H9 (cell line): Measurements from ENCODE around the gene R3HCC1L. TPM values are rescaled to one million over a fixed set of nuclear protein-coding genes. Genes with fewer than 3 reads are reported as not detected.

Experiments used
- DNase-seq: peaks from one replicate; pipeline ENCODE4 v3.0.0-alpha.2; 2017
- H2AFZ ChIP-seq: one replicate; pipeline ENCODE4 v1.6.1; 2013; ENCODE audit warnings: mild to moderate bottlenecking, low read length, control low read depth, moderate library complexity
- H2AK5ac ChIP-seq: 2 replicates; pipeline ENCODE4 v1.6.1; 2013; ENCODE audit warnings: low read length, control low read depth, mixed read lengths; ENCODE audit not compliant: insufficient read length
- H2BK120ac ChIP-seq: one replicate; pipeline ENCODE4 v1.6.1; 2013; ENCODE audit warnings: low read depth, mild to moderate bottlenecking, low read length, control low read depth, inconsistent platforms; ENCODE audit not compliant: poor library complexity, severe bottlenecking
- H2BK12ac ChIP-seq: 2 replicates; pipeline ENCODE4 v1.6.1; 2013; ENCODE audit warnings: low read length, control low read depth, mixed read lengths, low read depth; ENCODE audit not compliant: insufficient read length
- H2BK15ac ChIP-seq: 2 replicates; pipeline ENCODE4 v1.6.1; 2013; ENCODE audit warnings: low read depth, low read length, control low read depth
- H2BK20ac ChIP-seq: one replicate; pipeline ENCODE4 v1.6.1; 2013; ENCODE audit warnings: low read depth, mild to moderate bottlenecking, low read length, control low read depth, inconsistent platforms; ENCODE audit not compliant: poor library complexity, severe bottlenecking
- H2BK5ac ChIP-seq: 2 replicates; pipeline ENCODE4 v1.6.1; 2013; ENCODE audit warnings: low read length, control low read depth, mixed read lengths; ENCODE audit not compliant: insufficient read length
- H3K14ac ChIP-seq: 2 replicates; pipeline ENCODE4 v1.6.1; 2013; ENCODE audit warnings: low read length, control low read depth; ENCODE audit not compliant: insufficient read depth
- H3K18ac ChIP-seq: 2 replicates; pipeline ENCODE4 v1.6.1; 2013; ENCODE audit warnings: low read depth, mild to moderate bottlenecking, mixed read lengths, low read length, control low read depth; ENCODE audit not compliant: insufficient read length
- H3K23ac ChIP-seq: 2 replicates; pipeline ENCODE4 v1.6.1; 2013; ENCODE audit warnings: low read length, control low read depth, mixed read lengths, low read depth; ENCODE audit not compliant: insufficient read length
- H3K23me2 ChIP-seq: 2 replicates; pipeline ENCODE4 v1.6.1; 2013; ENCODE audit warnings: low read depth, mild to moderate bottlenecking, mixed read lengths, low read length, control low read depth; ENCODE audit not compliant: insufficient read length, poor library complexity, severe bottlenecking
- H3K27ac ChIP-seq: 2 replicates; pipeline ENCODE4 v1.5.1; 2013; ENCODE audit warnings: low read length, control low read depth, mixed read lengths, low read depth; ENCODE audit not compliant: insufficient read length
- H3K27me3 ChIP-seq: 2 replicates; pipeline ENCODE4 v1.6.1; 2013; ENCODE audit warnings: low read length, control low read depth, inconsistent platforms; ENCODE audit not compliant: insufficient read depth
- H3K4ac ChIP-seq: 2 replicates; pipeline ENCODE4 v1.6.1; 2013; ENCODE audit warnings: low read depth, mild to moderate bottlenecking, control low read depth, inconsistent platforms, low read length, moderate library complexity
- H3K4me1 ChIP-seq: 2 replicates; pipeline ENCODE4 v1.6.1; 2013; ENCODE audit warnings: low read length, control low read depth, inconsistent platforms; ENCODE audit not compliant: insufficient read depth
- H3K4me2 ChIP-seq: 2 replicates; pipeline ENCODE4 v1.6.1; 2013; ENCODE audit warnings: low read length, control low read depth, mixed read lengths; ENCODE audit not compliant: insufficient read length, insufficient read depth
- H3K56ac ChIP-seq: 2 replicates; pipeline ENCODE4 v1.6.1; 2013; ENCODE audit warnings: low read depth, mild to moderate bottlenecking, mixed read lengths, low read length, control low read depth; ENCODE audit not compliant: insufficient read length
- H3K79me1 ChIP-seq: 2 replicates; pipeline ENCODE4 v1.6.1; 2013; ENCODE audit warnings: low read depth, mild to moderate bottlenecking, moderate library complexity, low read length, control low read depth, inconsistent platforms; ENCODE audit not compliant: insufficient read depth, poor library complexity, severe bottlenecking
- H3K79me2 ChIP-seq: 2 replicates; pipeline ENCODE4 v1.6.1; 2013; ENCODE audit warnings: low read length, control low read depth, inconsistent platforms; ENCODE audit not compliant: insufficient read depth
- H3K9ac ChIP-seq: 2 replicates; pipeline ENCODE4 v1.6.1; 2013; ENCODE audit warnings: low read length, control low read depth, mixed read lengths; ENCODE audit not compliant: insufficient read length; ENCODE audit errors: extremely low read depth
- H3K9me3 ChIP-seq: one replicate; pipeline ENCODE4 v1.6.1; 2013; ENCODE audit warnings: low read depth, low read length, inconsistent platforms; ENCODE audit not compliant: control insufficient read depth
- H3T11ph ChIP-seq: one replicate; pipeline ENCODE4 v1.6.1; 2013; ENCODE audit warnings: mild to moderate bottlenecking, low read length, control low read depth, inconsistent platforms
- H4K20me1 ChIP-seq: one replicate; pipeline ENCODE4 v1.6.1; 2013; ENCODE audit not compliant: control insufficient read depth, insufficient read length, insufficient read depth
- H4K5ac ChIP-seq: 2 replicates; pipeline ENCODE4 v1.6.1; 2013; ENCODE audit warnings: low read depth, mild to moderate bottlenecking, mixed read lengths, low read length, control low read depth; ENCODE audit not compliant: insufficient read length
- H4K8ac ChIP-seq: replicated peaks from 2 replicates; pipeline ENCODE4 v1.6.1; 2013; ENCODE audit warnings: low read length, control low read depth, mixed read lengths, low read depth; ENCODE audit not compliant: insufficient read length
- H4K91ac ChIP-seq: 2 replicates; pipeline ENCODE4 v1.6.1; 2013; ENCODE audit warnings: low read depth, mild to moderate bottlenecking, moderate library complexity, mixed read lengths, low read length, control low read depth; ENCODE audit not compliant: insufficient read length
- H3K27ac Mint-ChIP-seq, 3 experiments: 2 replicates in 2 of 3; 3 replicates in 1 of 3; pipeline ENCODE4 v1.8.0; 2020 to 2021; ENCODE audit warnings: mixed read lengths in 3 of 3, mild to moderate bottlenecking in 1 of 3, moderate library complexity in 1 of 3
- H3K27me3 Mint-ChIP-seq: 2 replicates; pipeline ENCODE4 v1.8.0; 2021; ENCODE audit warnings: low read depth, mild to moderate bottlenecking, moderate library complexity, mixed read lengths
- H3K36me3 Mint-ChIP-seq, 3 experiments: 2 replicates in 2 of 3; 3 replicates in 1 of 3; pipeline ENCODE4 v1.8.0; 2020 to 2021; ENCODE audit warnings: low read depth in 3 of 3, mixed read lengths in 3 of 3; ENCODE audit not compliant: insufficient read depth in 1 of 3
- H3K4me1 Mint-ChIP-seq, 2 experiments: 2 replicates each; pipeline ENCODE4 v1.8.0; 2020; ENCODE audit warnings: mixed read lengths in 2 of 2
- H3K4me3 Mint-ChIP-seq, 2 experiments: 2 replicates in 1 of 2; 3 replicates in 1 of 2; pipeline ENCODE4 v1.8.0; 2020 to 2021; ENCODE audit warnings: mild to moderate bottlenecking in 2 of 2, mixed read lengths in 2 of 2, moderate library complexity in 1 of 2
- H3K9me3 Mint-ChIP-seq, 2 experiments: 2 replicates in 1 of 2; 3 replicates in 1 of 2; pipeline ENCODE4 v1.8.0; 2020; ENCODE audit warnings: mild to moderate bottlenecking in 2 of 2, mixed read lengths in 2 of 2, moderate library complexity in 1 of 2
- WGBS: extraction: QIAGEN DNeasy Blood & Tissue Kit; methylation state at CpG from one replicate; pipeline ENCODE4 v1.1.7; 2013; ENCODE audit warnings: missing lambda C conversion rate, low lambda C conversion rate, mixed read lengths; ENCODE audit not compliant: insufficient read length; ENCODE audit errors: extremely low coverage; 5-methylcytosine and 5-hydroxymethylcytosine counted together
- total RNA-seq: library from RNA; stranded (reverse); gene quantifications from 2 replicates; pipeline ENCODE4 v1.2.1, GENCODE V29; 2021
- TF ChIP-seq, protein P1 (sequence below): fragments of 200-600 bp; sonication (generic); conservative IDR thresholded peaks from 3 replicates; pipeline ENCODE4 v1.8.0; 2021; ENCODE audit warnings: antibody characterized with exemption, mild to moderate bottlenecking

R3HCC1L gene
- total RNA-seq, 1 experiment from 2014 or later, result 18.5 TPM

DNA sequence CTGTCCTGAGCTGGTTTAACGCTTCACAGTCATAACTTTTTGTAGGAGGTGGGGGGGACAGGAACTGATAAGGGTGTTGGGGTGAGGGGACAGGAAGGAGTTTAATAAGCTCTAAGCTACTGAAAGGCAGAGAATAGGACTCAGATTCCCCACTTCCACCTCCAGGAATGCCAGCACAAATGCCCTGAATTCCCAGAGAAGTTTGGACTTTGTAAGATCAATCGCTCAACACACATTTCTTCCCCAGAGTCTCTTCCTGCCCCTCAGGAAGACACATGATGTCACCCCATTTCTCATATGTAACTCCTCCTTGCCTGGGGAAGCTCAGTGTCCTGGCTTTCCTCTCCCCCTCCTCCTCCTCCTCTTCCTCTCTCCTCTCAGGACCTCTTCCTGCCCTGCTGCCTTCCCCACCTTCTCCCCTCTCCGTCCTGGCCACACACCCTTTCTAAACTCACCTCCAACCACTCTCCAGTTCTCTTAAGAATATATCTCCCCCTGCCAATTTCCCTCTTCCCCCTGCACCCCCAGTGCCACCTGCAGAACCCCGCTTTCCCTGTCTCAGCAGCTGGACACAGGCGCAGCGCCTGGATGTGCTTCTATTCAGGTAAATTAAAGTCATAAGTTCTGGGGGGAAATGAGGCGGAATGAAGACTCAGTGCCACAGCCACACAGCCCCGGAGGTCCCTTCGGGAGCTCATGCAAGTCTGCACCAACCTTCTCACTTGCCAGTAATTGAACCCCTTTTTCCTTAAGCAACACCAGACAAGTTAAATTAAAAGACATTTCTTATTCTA lies 138.8 kb downstream of the R3HCC1L start:
- Histone ChIP-seq H3K4me2 (no peak overlapping the region), H3K4me1 (peaks cover 5% of the 10 kb centered on the region; the same call in 1 of the 2 replicates), H3K14ac (no peak overlapping the region), H3K23ac (no peak overlapping the region), H2BK20ac (no peak overlapping the region), H3K18ac (no peak overlapping the region), H4K5ac (no peak overlapping the region), H4K8ac (no peak overlapping the region), H2BK5ac (no peak overlapping the region), H2BK12ac (no peak overlapping the region), H2AK5ac (no peak overlapping the region), H3K27ac (no peak overlapping the region), H2AFZ (no peak overlapping the region), H3K23me2 (no peaks in the 10 kb centered on the region), H3K9me3 (no peaks in the 10 kb centered on the region), H3K79me1 (no peaks in the 10 kb centered on the region), H3K56ac (no peak overlapping the region), H4K91ac (no peak overlapping the region), H3T11ph (no peak overlapping the region), H4K20me1 (no peaks in the 10 kb centered on the region), H2BK15ac (no peak overlapping the region), H2BK120ac (no peak overlapping the region), H3K79me2 (no peaks in the 10 kb centered on the region), H3K9ac (no peak overlapping the region), H3K27me3 (no peaks in the 10 kb centered on the region), H3K4ac (no peak overlapping the region)
- Mint-ChIP-seq H3K4me3 (no peak overlapping the region), H3K27me3 (peaks cover 40% of the 10 kb centered on the region), H3K36me3 (no peaks in the 10 kb centered on the region), H3K4me1 (peaks cover 31 to 37% of the 10 kb centered on the region in 2 experiments), H3K27ac (peak overlapping the region in 1 of 3 experiments; percentile 59; a peak in 1 of 7 replicates), H3K9me3 (no peaks in the 10 kb centered on the region)
- WGBS, result no CpG with 5 or more reads among the region's 9 CpGs
- DNase-seq, result no peak
- TF ChIP-seq, protein P1, sequence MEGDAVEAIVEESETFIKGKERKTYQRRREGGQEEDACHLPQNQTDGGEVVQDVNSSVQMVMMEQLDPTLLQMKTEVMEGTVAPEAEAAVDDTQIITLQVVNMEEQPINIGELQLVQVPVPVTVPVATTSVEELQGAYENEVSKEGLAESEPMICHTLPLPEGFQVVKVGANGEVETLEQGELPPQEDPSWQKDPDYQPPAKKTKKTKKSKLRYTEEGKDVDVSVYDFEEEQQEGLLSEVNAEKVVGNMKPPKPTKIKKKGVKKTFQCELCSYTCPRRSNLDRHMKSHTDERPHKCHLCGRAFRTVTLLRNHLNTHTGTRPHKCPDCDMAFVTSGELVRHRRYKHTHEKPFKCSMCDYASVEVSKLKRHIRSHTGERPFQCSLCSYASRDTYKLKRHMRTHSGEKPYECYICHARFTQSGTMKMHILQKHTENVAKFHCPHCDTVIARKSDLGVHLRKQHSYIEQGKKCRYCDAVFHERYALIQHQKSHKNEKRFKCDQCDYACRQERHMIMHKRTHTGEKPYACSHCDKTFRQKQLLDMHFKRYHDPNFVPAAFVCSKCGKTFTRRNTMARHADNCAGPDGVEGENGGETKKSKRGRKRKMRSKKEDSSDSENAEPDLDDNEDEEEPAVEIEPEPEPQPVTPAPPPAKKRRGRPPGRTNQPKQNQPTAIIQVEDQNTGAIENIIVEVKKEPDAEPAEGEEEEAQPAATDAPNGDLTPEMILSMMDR, result no peak
